HPDE6-E6E7 (cell line): ENCODE results near the gene MOGAT2.

Experiments
- DNase-seq: peaks from one replicate; pipeline ENCODE4 v3.0.0; 2011; ENCODE audit warnings: missing footprints; ENCODE audit errors: extremely low spot score

Gene MOGAT2

DNA sequence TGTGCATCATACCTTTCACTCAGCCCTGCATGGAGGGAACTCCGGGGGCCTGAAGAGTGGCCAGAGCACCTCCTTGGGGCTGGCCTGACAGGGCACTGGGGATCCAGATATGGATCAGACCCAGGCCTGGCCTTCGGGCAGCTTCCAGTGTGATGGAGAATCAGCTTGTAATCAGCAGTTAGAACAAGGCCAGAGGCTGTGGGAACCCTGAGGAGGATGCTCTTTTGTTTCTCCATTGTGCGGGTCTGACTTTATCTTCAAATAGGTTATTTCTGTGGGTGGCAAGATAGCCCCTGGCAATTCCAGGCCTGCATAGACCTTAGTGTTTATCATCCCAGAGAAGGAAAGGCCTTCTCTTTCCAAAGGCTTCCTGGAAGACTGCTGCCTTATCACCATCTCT, 63.2 kb downstream of the MOGAT2 start:
- DNase-seq = no peak

DNA sequence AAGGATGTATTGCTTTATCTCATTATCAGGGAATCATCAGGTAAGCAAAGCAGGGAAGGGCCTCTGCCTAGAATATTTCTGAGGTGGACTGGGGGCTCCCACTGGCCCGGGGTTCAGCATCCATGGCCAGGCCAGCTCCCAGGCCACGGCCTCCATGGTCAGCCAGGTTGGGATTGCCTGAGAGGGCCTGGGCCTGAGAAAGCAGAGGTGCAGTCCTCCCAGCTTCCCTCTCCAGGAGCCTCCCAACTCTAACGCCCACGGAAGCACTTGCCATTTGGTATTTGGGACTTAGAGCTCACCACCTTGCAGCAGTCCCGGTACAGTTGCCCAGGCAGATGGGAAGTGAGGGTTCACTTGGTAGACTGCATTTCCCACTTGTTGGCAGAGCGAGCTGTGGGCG, 63.7 kb downstream of the MOGAT2 start:
- no peak for DNase-seq

DNA sequence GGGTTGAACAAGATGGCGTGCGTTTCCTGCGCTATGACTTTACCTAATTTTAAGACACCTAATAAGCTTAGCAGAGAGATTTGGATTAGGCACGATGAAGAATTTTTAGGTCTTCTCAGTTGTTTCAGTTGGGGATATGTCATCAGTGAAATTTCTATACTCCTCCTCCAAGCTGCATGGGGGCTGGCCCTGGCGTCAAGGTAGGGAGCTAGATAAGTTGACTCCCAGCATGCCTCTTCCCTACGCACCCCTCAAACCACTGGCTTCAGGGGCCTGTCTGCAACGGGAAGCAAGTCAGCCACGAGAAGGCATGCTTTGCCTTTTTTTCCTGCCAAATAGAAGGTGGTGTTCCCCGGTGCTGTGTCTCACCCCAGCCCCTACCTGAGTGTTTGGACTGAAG, 64.2 kb downstream of the MOGAT2 start:
- DNase-seq = no peak
